SK-N-SH (cell line): ENCODE results near the gene ETV3L.
"Not testable (repeated sequence)": the region's sequence is repeated elsewhere in the genome, so short reads cannot be mapped to it uniquely, and the experiment has no call there.

ENCODE experiments used
- EZH2phosphoT487 ChIP-seq: fragments of 200-600 bp; sonication (generic); IDR thresholded peaks from 2 replicates; pipeline ENCODE4 v1.6.1; 2017; ENCODE audit warnings: low read depth, mixed run types, mild to moderate bottlenecking, antibody characterized with exemption, moderate library complexity, borderline replicate concordance
- FOXM1 ChIP-seq: IDR thresholded peaks from 2 replicates; pipeline ENCODE4 v1.4.0; 2012; ENCODE audit warnings: low read depth, mild to moderate bottlenecking
- MEF2A ChIP-seq: IDR thresholded peaks from 2 replicates; pipeline ENCODE4 v1.4.0; 2012; ENCODE audit warnings: low read depth, borderline replicate concordance
- MXI1 ChIP-seq: IDR thresholded peaks from 2 replicates; pipeline ENCODE4 v1.6.1; 2012; ENCODE audit warnings: mild to moderate bottlenecking, low read depth, low read length, improper control_type of control experiment
- NRF1 ChIP-seq: IDR thresholded peaks from 2 replicates; pipeline ENCODE4 v1.6.1; 2012; ENCODE audit warnings: low read depth, mild to moderate bottlenecking, low read length
- POLR2AphosphoS5 ChIP-seq: IDR thresholded peaks from 2 replicates; pipeline ENCODE4 v1.6.1; 2012; ENCODE audit warnings: low read depth, low read length
- RAD21 ChIP-seq: IDR thresholded peaks from 2 replicates; pipeline ENCODE4 v1.6.1; 2012; ENCODE audit warnings: mild to moderate bottlenecking, low read length
- SIN3A ChIP-seq: IDR thresholded peaks from 2 replicates; pipeline ENCODE4 v1.6.1; 2012; ENCODE audit warnings: low read depth, mild to moderate bottlenecking, low read length, moderate library complexity, borderline replicate concordance
- TCF12 ChIP-seq: IDR thresholded peaks from 2 replicates; pipeline ENCODE4 v1.4.0; 2012
- TF ChIP-seq, protein P1 (sequence below): fragments of 200-600 bp; sonication (generic); IDR thresholded peaks from 2 replicates; pipeline ENCODE4 v1.6.1; 2017; ENCODE audit warnings: antibody characterized with exemption, mild to moderate bottlenecking, moderate library complexity
- TF ChIP-seq, protein P2 (sequence below): IDR thresholded peaks from 2 replicates; pipeline ENCODE4 v1.6.1; 2012; ENCODE audit warnings: mild to moderate bottlenecking, low read depth, low read length, moderate library complexity
- TF ChIP-seq, protein P3 (sequence below): fragments of 150-350 bp; IDR thresholded peaks from 2 replicates; pipeline ENCODE4 v1.6.1; 2016; ENCODE audit warnings: mild to moderate bottlenecking, low read depth, low read length
- TF ChIP-seq, protein P4 (sequence below): IDR thresholded peaks from 2 replicates; pipeline ENCODE4 v1.4.0; 2012; ENCODE audit warnings: low read depth, borderline replicate concordance
- TF ChIP-seq, protein P5 (sequence below): IDR thresholded peaks from 2 replicates; pipeline ENCODE4 v1.4.0; 2012; ENCODE audit warnings: low read depth, borderline replicate concordance

DNA sequence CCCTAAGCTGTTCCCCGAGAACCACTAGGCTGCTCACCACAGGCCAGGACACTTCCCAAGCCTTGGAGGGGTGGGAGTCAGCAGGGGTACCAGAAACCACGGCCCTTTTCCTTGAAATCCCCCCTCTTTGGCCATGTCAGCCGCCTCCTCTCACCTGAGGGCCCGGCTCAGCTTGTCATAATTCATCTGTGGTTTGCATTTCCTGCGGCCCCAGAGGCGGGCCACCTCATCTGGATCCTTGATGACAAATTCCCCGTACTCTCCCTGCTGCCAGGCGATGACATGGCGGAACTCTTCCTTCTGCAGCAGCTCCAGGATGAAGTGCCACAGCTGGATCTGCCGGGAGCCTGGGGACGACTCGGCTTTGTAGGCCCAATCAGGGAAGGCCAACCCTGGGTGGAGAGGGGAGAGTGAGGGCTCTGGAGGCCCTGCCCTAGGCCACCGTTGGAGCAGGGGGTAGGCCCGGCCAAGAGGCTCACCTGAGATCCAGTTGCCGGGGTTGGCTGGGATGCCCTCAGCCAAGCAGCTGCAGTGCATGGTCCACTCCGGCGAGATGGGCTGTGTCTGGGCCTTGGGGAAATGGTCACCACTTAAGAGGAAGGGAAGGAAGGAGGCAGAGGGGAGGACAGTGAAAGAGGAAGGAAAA lies 498 bp downstream of the ETV3L start:
- not testable (repeated sequence) for TF ChIP-seq SIN3A, EZH2phosphoT487, NRF1, MEF2A, RAD21, TCF12, POLR2AphosphoS5, MXI1, FOXM1
- TF ChIP-seq, protein P1, sequence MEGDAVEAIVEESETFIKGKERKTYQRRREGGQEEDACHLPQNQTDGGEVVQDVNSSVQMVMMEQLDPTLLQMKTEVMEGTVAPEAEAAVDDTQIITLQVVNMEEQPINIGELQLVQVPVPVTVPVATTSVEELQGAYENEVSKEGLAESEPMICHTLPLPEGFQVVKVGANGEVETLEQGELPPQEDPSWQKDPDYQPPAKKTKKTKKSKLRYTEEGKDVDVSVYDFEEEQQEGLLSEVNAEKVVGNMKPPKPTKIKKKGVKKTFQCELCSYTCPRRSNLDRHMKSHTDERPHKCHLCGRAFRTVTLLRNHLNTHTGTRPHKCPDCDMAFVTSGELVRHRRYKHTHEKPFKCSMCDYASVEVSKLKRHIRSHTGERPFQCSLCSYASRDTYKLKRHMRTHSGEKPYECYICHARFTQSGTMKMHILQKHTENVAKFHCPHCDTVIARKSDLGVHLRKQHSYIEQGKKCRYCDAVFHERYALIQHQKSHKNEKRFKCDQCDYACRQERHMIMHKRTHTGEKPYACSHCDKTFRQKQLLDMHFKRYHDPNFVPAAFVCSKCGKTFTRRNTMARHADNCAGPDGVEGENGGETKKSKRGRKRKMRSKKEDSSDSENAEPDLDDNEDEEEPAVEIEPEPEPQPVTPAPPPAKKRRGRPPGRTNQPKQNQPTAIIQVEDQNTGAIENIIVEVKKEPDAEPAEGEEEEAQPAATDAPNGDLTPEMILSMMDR: not testable (repeated sequence)
- TF ChIP-seq, protein P2, sequence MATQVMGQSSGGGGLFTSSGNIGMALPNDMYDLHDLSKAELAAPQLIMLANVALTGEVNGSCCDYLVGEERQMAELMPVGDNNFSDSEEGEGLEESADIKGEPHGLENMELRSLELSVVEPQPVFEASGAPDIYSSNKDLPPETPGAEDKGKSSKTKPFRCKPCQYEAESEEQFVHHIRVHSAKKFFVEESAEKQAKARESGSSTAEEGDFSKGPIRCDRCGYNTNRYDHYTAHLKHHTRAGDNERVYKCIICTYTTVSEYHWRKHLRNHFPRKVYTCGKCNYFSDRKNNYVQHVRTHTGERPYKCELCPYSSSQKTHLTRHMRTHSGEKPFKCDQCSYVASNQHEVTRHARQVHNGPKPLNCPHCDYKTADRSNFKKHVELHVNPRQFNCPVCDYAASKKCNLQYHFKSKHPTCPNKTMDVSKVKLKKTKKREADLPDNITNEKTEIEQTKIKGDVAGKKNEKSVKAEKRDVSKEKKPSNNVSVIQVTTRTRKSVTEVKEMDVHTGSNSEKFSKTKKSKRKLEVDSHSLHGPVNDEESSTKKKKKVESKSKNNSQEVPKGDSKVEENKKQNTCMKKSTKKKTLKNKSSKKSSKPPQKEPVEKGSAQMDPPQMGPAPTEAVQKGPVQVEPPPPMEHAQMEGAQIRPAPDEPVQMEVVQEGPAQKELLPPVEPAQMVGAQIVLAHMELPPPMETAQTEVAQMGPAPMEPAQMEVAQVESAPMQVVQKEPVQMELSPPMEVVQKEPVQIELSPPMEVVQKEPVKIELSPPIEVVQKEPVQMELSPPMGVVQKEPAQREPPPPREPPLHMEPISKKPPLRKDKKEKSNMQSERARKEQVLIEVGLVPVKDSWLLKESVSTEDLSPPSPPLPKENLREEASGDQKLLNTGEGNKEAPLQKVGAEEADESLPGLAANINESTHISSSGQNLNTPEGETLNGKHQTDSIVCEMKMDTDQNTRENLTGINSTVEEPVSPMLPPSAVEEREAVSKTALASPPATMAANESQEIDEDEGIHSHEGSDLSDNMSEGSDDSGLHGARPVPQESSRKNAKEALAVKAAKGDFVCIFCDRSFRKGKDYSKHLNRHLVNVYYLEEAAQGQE: not testable (repeated sequence)
- TF ChIP-seq, protein P3, sequence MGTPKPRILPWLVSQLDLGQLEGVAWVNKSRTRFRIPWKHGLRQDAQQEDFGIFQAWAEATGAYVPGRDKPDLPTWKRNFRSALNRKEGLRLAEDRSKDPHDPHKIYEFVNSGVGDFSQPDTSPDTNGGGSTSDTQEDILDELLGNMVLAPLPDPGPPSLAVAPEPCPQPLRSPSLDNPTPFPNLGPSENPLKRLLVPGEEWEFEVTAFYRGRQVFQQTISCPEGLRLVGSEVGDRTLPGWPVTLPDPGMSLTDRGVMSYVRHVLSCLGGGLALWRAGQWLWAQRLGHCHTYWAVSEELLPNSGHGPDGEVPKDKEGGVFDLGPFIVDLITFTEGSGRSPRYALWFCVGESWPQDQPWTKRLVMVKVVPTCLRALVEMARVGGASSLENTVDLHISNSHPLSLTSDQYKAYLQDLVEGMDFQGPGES: not testable (repeated sequence)
- TF ChIP-seq, protein P4, sequence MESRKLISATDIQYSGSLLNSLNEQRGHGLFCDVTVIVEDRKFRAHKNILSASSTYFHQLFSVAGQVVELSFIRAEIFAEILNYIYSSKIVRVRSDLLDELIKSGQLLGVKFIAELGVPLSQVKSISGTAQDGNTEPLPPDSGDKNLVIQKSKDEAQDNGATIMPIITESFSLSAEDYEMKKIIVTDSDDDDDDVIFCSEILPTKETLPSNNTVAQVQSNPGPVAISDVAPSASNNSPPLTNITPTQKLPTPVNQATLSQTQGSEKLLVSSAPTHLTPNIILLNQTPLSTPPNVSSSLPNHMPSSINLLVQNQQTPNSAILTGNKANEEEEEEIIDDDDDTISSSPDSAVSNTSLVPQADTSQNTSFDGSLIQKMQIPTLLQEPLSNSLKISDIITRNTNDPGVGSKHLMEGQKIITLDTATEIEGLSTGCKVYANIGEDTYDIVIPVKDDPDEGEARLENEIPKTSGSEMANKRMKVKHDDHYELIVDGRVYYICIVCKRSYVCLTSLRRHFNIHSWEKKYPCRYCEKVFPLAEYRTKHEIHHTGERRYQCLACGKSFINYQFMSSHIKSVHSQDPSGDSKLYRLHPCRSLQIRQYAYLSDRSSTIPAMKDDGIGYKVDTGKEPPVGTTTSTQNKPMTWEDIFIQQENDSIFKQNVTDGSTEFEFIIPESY: not testable (repeated sequence)
- TF ChIP-seq, protein P5, sequence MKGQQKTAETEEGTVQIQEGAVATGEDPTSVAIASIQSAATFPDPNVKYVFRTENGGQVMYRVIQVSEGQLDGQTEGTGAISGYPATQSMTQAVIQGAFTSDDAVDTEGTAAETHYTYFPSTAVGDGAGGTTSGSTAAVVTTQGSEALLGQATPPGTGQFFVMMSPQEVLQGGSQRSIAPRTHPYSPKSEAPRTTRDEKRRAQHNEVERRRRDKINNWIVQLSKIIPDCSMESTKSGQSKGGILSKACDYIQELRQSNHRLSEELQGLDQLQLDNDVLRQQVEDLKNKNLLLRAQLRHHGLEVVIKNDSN: not testable (repeated sequence)
